ENCODE data around the gene SESN3. TPM values are rescaled to one million over a fixed set of nuclear protein-coding genes. Genes with fewer than 3 reads are reported as not detected.
A peak's percentile ranks its signal among the peaks of the same experiment; 100 is the strongest.

Gene SESN3
- total RNA-seq, 2 donors from 2014 or later: 0.55 to 1.8 TPM

- H3K4me3 Mint-ChIP-seq: no peak overlapping the region
- DNase-seq (ENCODE audit: low spot score): no peak
- no peak for ATAC-seq
- H3K27me3 Mint-ChIP-seq: no peaks in the 10 kb centered on the region
- no peak overlapping the region for H3K27ac Mint-ChIP-seq
- no peaks in the 10 kb centered on the region for H3K9me3 Mint-ChIP-seq
- H3K36me3 Mint-ChIP-seq: no peaks in the 10 kb centered on the region
- no peaks in the 10 kb centered on the region for H3K4me1 Mint-ChIP-seq (ENCODE audit: low read depth in 2 of 2)
These were observed 64.2 kb downstream of the SESN3 start for GRCh38 chr11:95166781-95167180.

GRCh38 chr11:95165638-95166037 is 65.4 kb downstream of the SESN3 start:
- no peaks in the 10 kb centered on the region for H3K4me1 Mint-ChIP-seq (ENCODE audit: low read depth in 2 of 2)
- H3K4me3 Mint-ChIP-seq: no peak overlapping the region
- DNase-seq (ENCODE audit: low spot score): no peak
- no peak overlapping the region for H3K27ac Mint-ChIP-seq
- no peaks in the 10 kb centered on the region for H3K27me3 Mint-ChIP-seq
- H3K9me3 Mint-ChIP-seq: no peaks in the 10 kb centered on the region
- no peaks in the 10 kb centered on the region for H3K36me3 Mint-ChIP-seq
- no peak for ATAC-seq

- Mint-ChIP-seq H3K4me1 (ENCODE audit: low read depth in 2 of 2) (peaks cover 3% of the 10 kb centered on the region in 2 donors), H3K9me3 (no peaks in the 10 kb centered on the region), H3K27me3 (no peaks in the 10 kb centered on the region), H3K27ac (no peak overlapping the region), H3K36me3 (no peaks in the 10 kb centered on the region), H3K4me3 (no peak overlapping the region)
- DNase-seq (ENCODE audit: low spot score) (no peak), ATAC-seq (no peak)
These were observed 67.9 kb downstream of the SESN3 start for GRCh38 chr11:95163106-95163505.

- peaks cover 11% of the 10 kb centered on the region in 2 donors for H3K4me1 Mint-ChIP-seq (ENCODE audit: low read depth in 2 of 2)
- H3K4me3 Mint-ChIP-seq: no peak overlapping the region
- ATAC-seq (no peak), DNase-seq (ENCODE audit: low spot score) (no peak)
- H3K9me3 Mint-ChIP-seq: no peaks in the 10 kb centered on the region
- no peak overlapping the region for H3K27ac Mint-ChIP-seq
- H3K36me3 Mint-ChIP-seq: no peaks in the 10 kb centered on the region
- no peaks in the 10 kb centered on the region for H3K27me3 Mint-ChIP-seq
These were observed 69.8 kb downstream of the SESN3 start for GRCh38 chr11:95161248-95161647.

- no peaks in the 10 kb centered on the region for H3K36me3 Mint-ChIP-seq
These were observed 73.2 kb downstream of the SESN3 start for GRCh38 chr11:95157824-95158223.

GRCh38 chr11:95156916-95157541 is 74.0 kb downstream of the SESN3 start:
- DNase-seq (ENCODE audit: low spot score) (no peak), ATAC-seq (no peak)
- Mint-ChIP-seq H3K4me1 (ENCODE audit: low read depth in 2 of 2) (peaks cover 28 to 31% of the 10 kb centered on the region in 2 donors), H3K36me3 (no peaks in the 10 kb centered on the region), H3K9me3 (no peaks in the 10 kb centered on the region), H3K4me3 (no peak overlapping the region), H3K27me3 (no peaks in the 10 kb centered on the region), H3K27ac (no peak overlapping the region)

More at GRCh38 chr11:95157824-95158223, 73.2 kb downstream of the SESN3 start:
- ATAC-seq: no peak
- DNase-seq (ENCODE audit: low spot score): no peak
- Mint-ChIP-seq H3K4me1 (ENCODE audit: low read depth in 2 of 2) (peaks cover 24 to 26% of the 10 kb centered on the region in 2 donors), H3K4me3 (no peak overlapping the region), H3K27me3 (no peaks in the 10 kb centered on the region), H3K9me3 (no peaks in the 10 kb centered on the region), H3K27ac (peak overlapping the region; percentile 13 to 54)

GRCh38 chr11:95156133-95156721 is 74.8 kb downstream of the SESN3 start:
- no peaks in the 10 kb centered on the region for H3K27me3 Mint-ChIP-seq
- H3K4me3 Mint-ChIP-seq: no peak overlapping the region
- peaks cover 34 to 37% of the 10 kb centered on the region in 2 donors for H3K4me1 Mint-ChIP-seq (ENCODE audit: low read depth in 2 of 2)
- H3K9me3 Mint-ChIP-seq: no peaks in the 10 kb centered on the region
- ATAC-seq (no peak), DNase-seq (ENCODE audit: low spot score) (no peak)
- H3K27ac Mint-ChIP-seq: no peak overlapping the region
- no peaks in the 10 kb centered on the region for H3K36me3 Mint-ChIP-seq

- Mint-ChIP-seq H3K4me1 (ENCODE audit: low read depth in 2 of 2) (peaks cover 34 to 37% of the 10 kb centered on the region in 2 donors), H3K4me3 (no peak overlapping the region), H3K9me3 (no peaks in the 10 kb centered on the region), H3K27ac (no peak overlapping the region), H3K27me3 (no peaks in the 10 kb centered on the region), H3K36me3 (no peaks in the 10 kb centered on the region)
- DNase-seq (ENCODE audit: low spot score) (no peak), ATAC-seq (no peak)
These were observed 75.6 kb downstream of the SESN3 start for GRCh38 chr11:95155385-95155784.

- no peak for ATAC-seq
- no peak overlapping the region for H3K4me3 Mint-ChIP-seq
- H3K27ac Mint-ChIP-seq: peak overlapping the region; percentile 70 to 93
- no peaks in the 10 kb centered on the region for H3K36me3 Mint-ChIP-seq
- peaks cover 34 to 37% of the 10 kb centered on the region in 2 donors for H3K4me1 Mint-ChIP-seq (ENCODE audit: low read depth in 2 of 2)
- no peaks in the 10 kb centered on the region for H3K27me3 Mint-ChIP-seq
- no peak for DNase-seq (ENCODE audit: low spot score)
- H3K9me3 Mint-ChIP-seq: no peaks in the 10 kb centered on the region
These were observed 76.5 kb downstream of the SESN3 start for GRCh38 chr11:95154514-95154913.

- Mint-ChIP-seq H3K4me1 (ENCODE audit: low read depth in 2 of 2) (peaks cover 34 to 37% of the 10 kb centered on the region in 2 donors), H3K27me3 (peaks cover 0 to 3% of the 10 kb centered on the region in 2 donors), H3K27ac (peak overlapping the region; percentile 70 to 93), H3K9me3 (no peaks in the 10 kb centered on the region), H3K36me3 (no peaks in the 10 kb centered on the region), H3K4me3 (peak overlapping the region; percentile 81)
- no peak for DNase-seq (ENCODE audit: low spot score)
- no peak for ATAC-seq
These were observed 77.2 kb downstream of the SESN3 start for GRCh38 chr11:95153857-95154246.

GRCh38 chr11:95152876-95153856 is 77.8 kb downstream of the SESN3 start:
- ATAC-seq: peak in 1 of 2 donors; percentile 22
- Mint-ChIP-seq H3K4me1 (ENCODE audit: low read depth in 2 of 2) (peaks cover 32 to 34% of the 10 kb centered on the region in 2 donors), H3K36me3 (no peaks in the 10 kb centered on the region), H3K27ac (peak overlapping the region; percentile 70 to 93), H3K4me3 (peak overlapping the region; percentile 81), H3K9me3 (no peaks in the 10 kb centered on the region), H3K27me3 (peaks cover 0 to 3% of the 10 kb centered on the region in 2 donors)
- DNase-seq (ENCODE audit: low spot score): no peak

GRCh38 chr11:95150956-95151684 is 79.9 kb downstream of the SESN3 start:
- DNase-seq (ENCODE audit: low spot score): peak; percentile 91
- peak; percentile 95 to 97 for ATAC-seq
- Mint-ChIP-seq H3K27me3 (peaks cover 11 to 12% of the 10 kb centered on the region in 2 donors), H3K27ac (peak overlapping the region; percentile 70 to 93), H3K4me3 (peak overlapping the region; percentile 71), H3K4me1 (ENCODE audit: low read depth in 2 of 2) (peaks cover 24 to 25% of the 10 kb centered on the region in 2 donors), H3K9me3 (no peaks in the 10 kb centered on the region), H3K36me3 (no peaks in the 10 kb centered on the region)

- Mint-ChIP-seq H3K27me3 (peaks cover 19 to 22% of the 10 kb centered on the region in 2 donors), H3K27ac (peak overlapping the region in 1 of 2 donors; percentile 93), H3K4me1 (ENCODE audit: low read depth in 2 of 2) (peaks cover 24 to 25% of the 10 kb centered on the region in 2 donors), H3K36me3 (no peaks in the 10 kb centered on the region), H3K4me3 (peak overlapping the region; percentile 71), H3K9me3 (no peaks in the 10 kb centered on the region)
- ATAC-seq: no peak
- no peak for DNase-seq (ENCODE audit: low spot score)
These were observed 81.2 kb downstream of the SESN3 start for GRCh38 chr11:95149651-95150364.

All from natural killer cell treated with Interleukin-12 subunit alpha and Interleukin-12 subunit beta and Interleukin-15 and Interleukin-18, amount 100 ng/mL, for 72 hours (primary cell).